Measurements from ENCODE around the gene DKC1. TPM values are rescaled to one million over a fixed set of nuclear protein-coding genes. Genes with fewer than 3 reads are reported as not detected.

Gene DKC1
- total and polyA plus RNA-seq, 2 experiments from 2014 or later = 120 to 165 TPM

- H3K36me3 ChIP-seq (ENCODE audit: insufficient read depth) = no peaks in the 10 kb centered on the region
- H3K79me2 ChIP-seq (replicated peaks; ENCODE audit: insufficient read depth) = no peaks in the 10 kb centered on the region
- no peaks in the 10 kb centered on the region for H3K27me3 ChIP-seq (ENCODE audit: insufficient read depth)
- peaks cover 4% of the 10 kb centered on the region; the same call in 1 of the 3 replicates for H3K36me3 Mint-ChIP-seq (ENCODE audit: low read depth)
- H3K4me3 Mint-ChIP-seq = no peak overlapping the region
- H3K9me3 Mint-ChIP-seq = no peaks in the 10 kb centered on the region
- no peaks in the 10 kb centered on the region for H4K20me1 ChIP-seq (replicated peaks; ENCODE audit: insufficient read depth)
- no peak overlapping the region for H3K4me3 ChIP-seq
- no peak for ATAC-seq
- H3K4me2 ChIP-seq = no peak overlapping the region
- TF ChIP-seq POLR2AphosphoS5 (IDR thresholded peaks at IDR 0.05; ENCODE audit: low read depth) (no peak), NANOG (IDR thresholded peaks at IDR 0.05; ENCODE audit: borderline replicate concordance) (no peak), EZH2phosphoT487 (IDR thresholded peaks at IDR 0.05; ENCODE audit: unreplicated experiment) (no peak), JUNB (IDR thresholded peaks at IDR 0.05; ENCODE audit: unreplicated experiment) (no peak), CTCF (conservative IDR thresholded peaks at IDR 0.05; ENCODE audit: low read depth in 2 of 2) (no peak), ZNF114 (CRISPR knock-in tag; IDR thresholded peaks at IDR 0.05) (no peak), CREB1 (CRISPR knock-in tag; IDR thresholded peaks at IDR 0.05; ENCODE audit: low read depth) (no peak), ZNF331 (CRISPR knock-in tag; IDR thresholded peaks at IDR 0.05; ENCODE audit: low read depth) (no peak), STAT1 (IDR thresholded peaks at IDR 0.05; ENCODE audit: unreplicated experiment) (no peak), EZH2 (IDR thresholded peaks at IDR 0.05; ENCODE audit: low read depth, unreplicated experiment) (no peak), REST (IDR thresholded peaks at IDR 0.05; ENCODE audit: unreplicated experiment) (no peak)
- TF ChIP-seq, protein P1, sequence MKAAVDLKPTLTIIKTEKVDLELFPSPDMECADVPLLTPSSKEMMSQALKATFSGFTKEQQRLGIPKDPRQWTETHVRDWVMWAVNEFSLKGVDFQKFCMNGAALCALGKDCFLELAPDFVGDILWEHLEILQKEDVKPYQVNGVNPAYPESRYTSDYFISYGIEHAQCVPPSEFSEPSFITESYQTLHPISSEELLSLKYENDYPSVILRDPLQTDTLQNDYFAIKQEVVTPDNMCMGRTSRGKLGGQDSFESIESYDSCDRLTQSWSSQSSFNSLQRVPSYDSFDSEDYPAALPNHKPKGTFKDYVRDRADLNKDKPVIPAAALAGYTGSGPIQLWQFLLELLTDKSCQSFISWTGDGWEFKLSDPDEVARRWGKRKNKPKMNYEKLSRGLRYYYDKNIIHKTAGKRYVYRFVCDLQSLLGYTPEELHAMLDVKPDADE (IDR thresholded peaks at IDR 0.05) = no peak
- TF ChIP-seq, protein P2, sequence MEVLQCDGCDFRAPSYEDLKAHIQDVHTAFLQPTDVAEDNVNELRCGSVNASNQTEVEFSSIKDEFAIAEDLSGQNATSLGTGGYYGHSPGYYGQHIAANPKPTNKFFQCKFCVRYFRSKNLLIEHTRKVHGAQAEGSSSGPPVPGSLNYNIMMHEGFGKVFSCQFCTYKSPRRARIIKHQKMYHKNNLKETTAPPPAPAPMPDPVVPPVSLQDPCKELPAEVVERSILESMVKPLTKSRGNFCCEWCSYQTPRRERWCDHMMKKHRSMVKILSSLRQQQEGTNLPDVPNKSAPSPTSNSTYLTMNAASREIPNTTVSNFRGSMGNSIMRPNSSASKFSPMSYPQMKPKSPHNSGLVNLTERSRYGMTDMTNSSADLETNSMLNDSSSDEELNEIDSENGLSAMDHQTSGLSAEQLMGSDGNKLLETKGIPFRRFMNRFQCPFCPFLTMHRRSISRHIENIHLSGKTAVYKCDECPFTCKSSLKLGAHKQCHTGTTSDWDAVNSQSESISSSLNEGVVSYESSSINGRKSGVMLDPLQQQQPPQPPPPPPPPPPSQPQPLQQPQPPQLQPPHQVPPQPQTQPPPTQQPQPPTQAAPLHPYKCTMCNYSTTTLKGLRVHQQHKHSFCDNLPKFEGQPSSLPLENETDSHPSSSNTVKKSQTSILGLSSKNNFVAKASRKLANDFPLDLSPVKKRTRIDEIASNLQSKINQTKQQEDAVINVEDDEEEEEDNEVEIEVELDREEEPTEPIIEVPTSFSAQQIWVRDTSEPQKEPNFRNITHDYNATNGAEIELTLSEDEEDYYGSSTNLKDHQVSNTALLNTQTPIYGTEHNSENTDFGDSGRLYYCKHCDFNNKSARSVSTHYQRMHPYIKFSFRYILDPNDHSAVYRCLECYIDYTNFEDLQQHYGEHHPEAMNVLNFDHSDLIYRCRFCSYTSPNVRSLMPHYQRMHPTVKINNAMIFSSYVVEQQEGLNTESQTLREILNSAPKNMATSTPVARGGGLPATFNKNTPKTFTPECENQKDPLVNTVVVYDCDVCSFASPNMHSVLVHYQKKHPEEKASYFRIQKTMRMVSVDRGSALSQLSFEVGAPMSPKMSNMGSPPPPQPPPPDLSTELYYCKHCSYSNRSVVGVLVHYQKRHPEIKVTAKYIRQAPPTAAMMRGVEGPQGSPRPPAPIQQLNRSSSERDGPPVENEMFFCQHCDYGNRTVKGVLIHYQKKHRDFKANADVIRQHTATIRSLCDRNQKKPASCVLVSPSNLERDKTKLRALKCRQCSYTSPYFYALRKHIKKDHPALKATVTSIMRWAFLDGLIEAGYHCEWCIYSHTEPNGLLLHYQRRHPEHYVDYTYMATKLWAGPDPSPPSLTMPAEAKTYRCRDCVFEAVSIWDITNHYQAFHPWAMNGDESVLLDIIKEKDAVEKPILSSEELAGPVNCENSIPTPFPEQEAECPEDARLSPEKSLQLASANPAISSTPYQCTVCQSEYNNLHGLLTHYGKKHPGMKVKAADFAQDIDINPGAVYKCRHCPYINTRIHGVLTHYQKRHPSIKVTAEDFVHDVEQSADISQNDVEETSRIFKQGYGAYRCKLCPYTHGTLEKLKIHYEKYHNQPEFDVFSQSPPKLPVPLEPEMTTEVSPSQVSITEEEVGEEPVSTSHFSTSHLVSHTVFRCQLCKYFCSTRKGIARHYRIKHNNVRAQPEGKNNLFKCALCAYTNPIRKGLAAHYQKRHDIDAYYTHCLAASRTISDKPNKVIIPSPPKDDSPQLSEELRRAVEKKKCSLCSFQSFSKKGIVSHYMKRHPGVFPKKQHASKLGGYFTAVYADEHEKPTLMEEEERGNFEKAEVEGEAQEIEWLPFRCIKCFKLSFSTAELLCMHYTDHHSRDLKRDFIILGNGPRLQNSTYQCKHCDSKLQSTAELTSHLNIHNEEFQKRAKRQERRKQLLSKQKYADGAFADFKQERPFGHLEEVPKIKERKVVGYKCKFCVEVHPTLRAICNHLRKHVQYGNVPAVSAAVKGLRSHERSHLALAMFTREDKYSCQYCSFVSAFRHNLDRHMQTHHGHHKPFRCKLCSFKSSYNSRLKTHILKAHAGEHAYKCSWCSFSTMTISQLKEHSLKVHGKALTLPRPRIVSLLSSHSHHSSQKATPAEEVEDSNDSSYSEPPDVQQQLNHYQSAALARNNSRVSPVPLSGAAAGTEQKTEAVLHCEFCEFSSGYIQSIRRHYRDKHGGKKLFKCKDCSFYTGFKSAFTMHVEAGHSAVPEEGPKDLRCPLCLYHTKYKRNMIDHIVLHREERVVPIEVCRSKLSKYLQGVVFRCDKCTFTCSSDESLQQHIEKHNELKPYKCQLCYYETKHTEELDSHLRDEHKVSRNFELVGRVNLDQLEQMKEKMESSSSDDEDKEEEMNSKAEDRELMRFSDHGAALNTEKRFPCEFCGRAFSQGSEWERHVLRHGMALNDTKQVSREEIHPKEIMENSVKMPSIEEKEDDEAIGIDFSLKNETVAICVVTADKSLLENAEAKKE (CRISPR knock-in tag; IDR thresholded peaks at IDR 0.05) = no peak
- H3F3A ChIP-seq (replicated peaks; ENCODE audit: low read depth) = no peaks in the 10 kb centered on the region
- no peaks in the 10 kb centered on the region for H3K9me2 ChIP-seq (ENCODE audit: insufficient read depth)
- H3K27ac ChIP-seq (ENCODE audit: low read depth) = no peak overlapping the region
- no peaks in the 10 kb centered on the region; the same call in 1 of the 2 replicates for H3K4me1 ChIP-seq (ENCODE audit: insufficient read depth)
- no peak for DNase-seq (ENCODE audit: low spot score)
- no peak overlapping the region for H3K27ac Mint-ChIP-seq
- H3K27me3 Mint-ChIP-seq (ENCODE audit: insufficient read depth, low read depth, poor library complexity) = no peaks in the 10 kb centered on the region
- H2AFZ ChIP-seq = no peak overlapping the region
- peaks cover 14% of the 10 kb centered on the region for H3K4me1 Mint-ChIP-seq
Observed at GRCh38 chrX:154784149-154784995, 21.7 kb downstream of the DKC1 start.

Measured in GM23338 (cell line).